ENCODE data around the gene TEC. TPM values are rescaled to one million over a fixed set of nuclear protein-coding genes. Genes with fewer than 3 reads are reported as not detected.

The TEC gene
- total RNA-seq, 1 donor from 2014 or later: 7.7 TPM

GRCh38 chr4:48266781-48267180 lies 2.9 kb downstream of the TEC start:
- TF ChIP-seq, protein P1, sequence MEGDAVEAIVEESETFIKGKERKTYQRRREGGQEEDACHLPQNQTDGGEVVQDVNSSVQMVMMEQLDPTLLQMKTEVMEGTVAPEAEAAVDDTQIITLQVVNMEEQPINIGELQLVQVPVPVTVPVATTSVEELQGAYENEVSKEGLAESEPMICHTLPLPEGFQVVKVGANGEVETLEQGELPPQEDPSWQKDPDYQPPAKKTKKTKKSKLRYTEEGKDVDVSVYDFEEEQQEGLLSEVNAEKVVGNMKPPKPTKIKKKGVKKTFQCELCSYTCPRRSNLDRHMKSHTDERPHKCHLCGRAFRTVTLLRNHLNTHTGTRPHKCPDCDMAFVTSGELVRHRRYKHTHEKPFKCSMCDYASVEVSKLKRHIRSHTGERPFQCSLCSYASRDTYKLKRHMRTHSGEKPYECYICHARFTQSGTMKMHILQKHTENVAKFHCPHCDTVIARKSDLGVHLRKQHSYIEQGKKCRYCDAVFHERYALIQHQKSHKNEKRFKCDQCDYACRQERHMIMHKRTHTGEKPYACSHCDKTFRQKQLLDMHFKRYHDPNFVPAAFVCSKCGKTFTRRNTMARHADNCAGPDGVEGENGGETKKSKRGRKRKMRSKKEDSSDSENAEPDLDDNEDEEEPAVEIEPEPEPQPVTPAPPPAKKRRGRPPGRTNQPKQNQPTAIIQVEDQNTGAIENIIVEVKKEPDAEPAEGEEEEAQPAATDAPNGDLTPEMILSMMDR (IDR thresholded peaks at IDR 0.05): no peak
- Histone ChIP-seq H3K27ac (no peak overlapping the region), H3K9me3 (no peaks in the 10 kb centered on the region), H3K36me3 (no peaks in the 10 kb centered on the region), H3K27me3 (no peaks in the 10 kb centered on the region), H3K4me1 (peaks cover 4% of the 10 kb centered on the region), H3K4me3 (no peak overlapping the region)
- DNase-seq (no peak), ATAC-seq (no peak)
- intact Hi-C loops (cut with DNase I): no loop called here

DNA sequence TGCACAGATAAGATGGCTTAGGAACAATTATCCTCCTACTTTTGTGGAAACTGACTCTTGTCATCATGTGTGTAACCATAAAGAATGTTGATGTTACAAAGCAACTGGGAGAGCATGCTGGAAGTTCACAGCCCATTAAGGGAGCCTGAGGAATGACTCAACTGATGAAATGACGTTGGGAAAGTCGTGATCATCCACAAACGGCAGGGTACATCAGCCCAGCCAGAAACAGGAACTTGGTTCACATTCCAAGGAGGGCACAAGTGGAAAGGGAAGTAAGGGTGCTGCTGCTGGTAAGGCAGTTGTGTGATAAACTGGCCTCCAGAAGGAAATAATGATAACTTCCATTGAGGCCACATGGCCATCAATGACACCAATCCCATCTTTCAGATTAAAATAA lies 6.7 kb downstream of the TEC start:
- peaks cover 5% of the 10 kb centered on the region for H3K4me1 ChIP-seq
- no peak for DNase-seq
- H3K4me3 ChIP-seq: no peak overlapping the region
- TF ChIP-seq, protein P1 (IDR thresholded peaks at IDR 0.05): no peak
- no peaks in the 10 kb centered on the region for H3K27me3 ChIP-seq
- no peaks in the 10 kb centered on the region for H3K9me3 ChIP-seq
- intact Hi-C loops (cut with DNase I): no loop called here
- no peaks in the 10 kb centered on the region for H3K36me3 ChIP-seq
- peak; percentile 76 for ATAC-seq
- H3K27ac ChIP-seq: no peak overlapping the region

DNA sequence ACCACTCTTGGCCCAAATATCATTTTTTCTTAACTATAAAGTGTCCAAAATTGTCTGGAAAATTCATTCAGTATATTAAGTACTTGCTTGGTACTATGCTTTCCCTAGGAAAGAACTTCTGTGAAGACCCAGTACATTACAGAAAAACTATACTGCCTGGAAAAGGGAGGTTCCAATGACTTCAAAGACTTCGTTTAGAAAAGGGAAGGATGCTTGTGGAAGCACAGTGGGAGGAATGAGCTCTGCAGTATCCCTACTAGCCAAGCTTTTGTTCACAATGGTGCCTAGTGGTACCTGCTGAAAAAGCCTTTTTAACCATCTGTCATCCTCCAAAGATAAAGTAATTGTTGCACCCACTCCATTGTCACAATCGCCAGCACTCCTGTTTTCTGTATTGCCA lies 7.2 kb downstream of the TEC start:
- Histone ChIP-seq H3K27me3 (no peaks in the 10 kb centered on the region), H3K4me1 (peaks cover 5% of the 10 kb centered on the region), H3K9me3 (no peaks in the 10 kb centered on the region), H3K36me3 (no peaks in the 10 kb centered on the region), H3K4me3 (no peak overlapping the region), H3K27ac (no peak overlapping the region)
- intact Hi-C loops (cut with DNase I): no loop called here
- DNase-seq (no peak), ATAC-seq (no peak)
- TF ChIP-seq, protein P1 (IDR thresholded peaks at IDR 0.05): no peak

- TF ChIP-seq, protein P1 (IDR thresholded peaks at IDR 0.05): no peak
- H3K4me3 ChIP-seq: no peak overlapping the region
- ATAC-seq: no peak
Measured at GRCh38 chr4:48261281-48261680, 8.4 kb downstream of the TEC start.

GRCh38 chr4:48259748-48260147 lies 9.9 kb downstream of the TEC start:
- no peak overlapping the region for H3K4me3 ChIP-seq
- no peaks in the 10 kb centered on the region for H3K27me3 ChIP-seq
- no peak overlapping the region for H3K27ac ChIP-seq
- TF ChIP-seq, protein P1 (IDR thresholded peaks at IDR 0.05): no peak
- H3K4me1 ChIP-seq: peaks cover 5% of the 10 kb centered on the region
- no peak for DNase-seq
- no peak for ATAC-seq
- no peaks in the 10 kb centered on the region for H3K9me3 ChIP-seq
- intact Hi-C loops (cut with DNase I): no loop called here
- no peaks in the 10 kb centered on the region for H3K36me3 ChIP-seq

More at GRCh38 chr4:48261281-48261680, 8.4 kb downstream of the TEC start:
- Histone ChIP-seq H3K27me3 (no peaks in the 10 kb centered on the region), H3K36me3 (no peaks in the 10 kb centered on the region), H3K4me1 (peaks cover 5% of the 10 kb centered on the region), H3K9me3 (no peaks in the 10 kb centered on the region), H3K27ac (no peak overlapping the region)
- DNase-seq: no peak
- intact Hi-C loops (cut with DNase I): no loop called here

GRCh38 chr4:48258845-48259397 lies 10.7 kb downstream of the TEC start:
- H3K4me3 ChIP-seq: no peak overlapping the region
- H3K4me1 ChIP-seq: peaks cover 5% of the 10 kb centered on the region
- H3K36me3 ChIP-seq: no peaks in the 10 kb centered on the region
- ATAC-seq: no peak
- no peak overlapping the region for H3K27ac ChIP-seq
- TF ChIP-seq, protein P1 (IDR thresholded peaks at IDR 0.05): no peak
- intact Hi-C loops (cut with DNase I): no loop called here
- no peaks in the 10 kb centered on the region for H3K9me3 ChIP-seq
- H3K27me3 ChIP-seq: no peaks in the 10 kb centered on the region
- DNase-seq: no peak

Measured in upper lobe of right lung (tissue), 1 donor.